Activated naive CD8-positive, alpha-beta T cell treated with anti-CD3 and anti-CD28 coated beads, Interleukin-2, amount 10 ng/mL, durations not matched to agents 7 days and 5 days (primary cell): ENCODE results near the gene RALGPS2. TPM values are rescaled to one million over a fixed set of nuclear protein-coding genes. Genes with fewer than 3 reads are reported as not detected.
"Not testable (repeated sequence)": the region's sequence is repeated elsewhere in the genome, so short reads cannot be mapped to it uniquely, and the experiment has no call there.

Source experiments
- ATAC-seq: fragments of 150-1000 bp; cut with Tn5 transposase; one replicate; pipeline ENCODE4 v1.10.0; 2021; ENCODE audit warnings: low read depth, moderate library complexity
- POLR2A ChIA-PET: fragments of 350-600 bp; sonication (Branson Sonifier 250); formaldehyde crosslinking; loops from one replicate; lab custom pipeline; 2021; ENCODE audit warnings: antibody characterized with exemption; lab: Charles Lee
- DNase-seq: peaks from one replicate; pipeline ENCODE4 v3.0.0; 2021
- H3K27ac Mint-ChIP-seq: one replicate; pipeline ENCODE4 v1.8.0; 2022; ENCODE audit warnings: mild to moderate bottlenecking, mixed read lengths
- H3K27me3 Mint-ChIP-seq: one replicate; pipeline ENCODE4 v1.8.0; 2022; ENCODE audit warnings: mild to moderate bottlenecking, moderate library complexity, mixed read lengths
- H3K36me3 Mint-ChIP-seq: one replicate; pipeline ENCODE4 v1.8.0; 2021; ENCODE audit warnings: mild to moderate bottlenecking, mixed read lengths
- H3K4me1 Mint-ChIP-seq: one replicate; pipeline ENCODE4 v1.8.0; 2021; ENCODE audit warnings: mixed read lengths
- H3K4me3 Mint-ChIP-seq: one replicate; pipeline ENCODE4 v1.8.0; 2022; ENCODE audit warnings: mild to moderate bottlenecking, moderate library complexity, mixed read lengths
- H3K9me3 Mint-ChIP-seq: one replicate; pipeline ENCODE4 v1.8.0; 2021; ENCODE audit warnings: mixed read lengths
- total RNA-seq, 2 experiments: library from RNA; stranded (reverse); gene quantifications; one replicate each; pipeline ENCODE4 v1.2.3, GENCODE V29; 2021

The RALGPS2 gene
- total RNA-seq, 2 experiments from 2014 or later, result 6.2 to 8.2 TPM

DNA sequence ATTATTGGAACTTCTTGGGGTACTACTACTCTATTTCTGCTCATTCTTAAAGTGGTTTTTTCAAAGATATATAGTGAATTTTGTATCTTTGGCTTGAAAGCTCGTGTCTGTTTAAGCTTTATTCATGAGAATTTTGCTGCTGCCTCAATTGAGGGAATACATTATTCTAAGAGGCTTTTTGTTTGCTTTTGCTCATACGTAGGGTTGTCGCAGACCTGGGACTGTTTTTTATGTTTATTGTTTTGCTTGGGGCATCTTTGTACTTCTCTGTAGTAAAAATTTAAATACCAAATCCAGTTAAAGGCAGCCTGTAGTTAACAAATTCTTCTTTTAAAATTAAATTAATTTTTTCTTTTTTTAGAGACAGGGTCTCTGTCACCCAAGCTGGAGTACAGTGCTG is 83.5 kb downstream of the RALGPS2 start:
- POLR2A ChIA-PET, result no interaction called here
- Mint-ChIP-seq H3K4me3 (no peak overlapping the region), H3K36me3 (peaks cover 3% of the 10 kb centered on the region), H3K4me1 (no peaks in the 10 kb centered on the region), H3K27me3 (no peaks in the 10 kb centered on the region), H3K27ac (no peak overlapping the region), H3K9me3 (no peaks in the 10 kb centered on the region)
- no peak for ATAC-seq
- DNase-seq, result no peak

- no peak for ATAC-seq
- H3K27me3 Mint-ChIP-seq, result no peaks in the 10 kb centered on the region
- H3K4me3 Mint-ChIP-seq, result no peak overlapping the region
- no peak for DNase-seq
- no peak overlapping the region for H3K27ac Mint-ChIP-seq
- POLR2A ChIA-PET, result no interaction called here
- H3K36me3 Mint-ChIP-seq, result peaks cover 3% of the 10 kb centered on the region
- H3K9me3 Mint-ChIP-seq, result no peaks in the 10 kb centered on the region
- H3K4me1 Mint-ChIP-seq, result no peaks in the 10 kb centered on the region
These were observed 85.5 kb downstream of the RALGPS2 start for GRCh38 chr1:178810585-178810984.

DNA sequence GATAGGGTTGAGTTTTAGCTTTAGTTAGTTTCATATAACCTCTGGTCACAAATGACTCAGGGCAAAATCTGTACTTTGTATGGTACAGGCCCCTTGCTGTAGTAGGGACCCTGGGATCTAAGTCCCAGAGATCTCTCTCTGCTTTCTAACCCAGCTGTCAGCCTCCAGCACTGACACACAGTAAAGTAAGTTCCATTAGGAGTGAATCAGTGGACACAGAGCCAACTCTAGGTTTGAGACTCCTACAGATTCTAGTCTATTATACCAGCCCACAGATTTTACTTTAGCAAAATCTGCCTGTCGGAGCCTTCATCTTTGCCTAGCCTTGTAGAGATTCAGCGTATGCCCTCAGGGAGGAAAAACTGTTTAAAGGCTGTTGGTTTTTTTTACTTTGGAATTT is 93.4 kb downstream of the RALGPS2 start:
- DNase-seq (no peak), ATAC-seq (no peak)
- no peaks in the 10 kb centered on the region for H3K9me3 Mint-ChIP-seq
- H3K4me1 Mint-ChIP-seq, result peaks cover 2% of the 10 kb centered on the region
- H3K4me3 Mint-ChIP-seq, result no peak overlapping the region
- POLR2A ChIA-PET, result no interaction called here
- H3K27me3 Mint-ChIP-seq, result no peaks in the 10 kb centered on the region
- H3K27ac Mint-ChIP-seq, result no peak overlapping the region
- no peaks in the 10 kb centered on the region for H3K36me3 Mint-ChIP-seq

- no peaks in the 10 kb centered on the region for H3K27me3 Mint-ChIP-seq
- DNase-seq (no peak), ATAC-seq (no peak)
- POLR2A ChIA-PET, result no interaction called here
- H3K4me3 Mint-ChIP-seq, result no peak overlapping the region
- peaks cover 2% of the 10 kb centered on the region for H3K4me1 Mint-ChIP-seq
- H3K27ac Mint-ChIP-seq, result no peak overlapping the region
- H3K36me3 Mint-ChIP-seq, result peaks cover 2% of the 10 kb centered on the region
- H3K9me3 Mint-ChIP-seq, result no peaks in the 10 kb centered on the region
These were observed 94.1 kb downstream of the RALGPS2 start for GRCh38 chr1:178819123-178819522.

DNA sequence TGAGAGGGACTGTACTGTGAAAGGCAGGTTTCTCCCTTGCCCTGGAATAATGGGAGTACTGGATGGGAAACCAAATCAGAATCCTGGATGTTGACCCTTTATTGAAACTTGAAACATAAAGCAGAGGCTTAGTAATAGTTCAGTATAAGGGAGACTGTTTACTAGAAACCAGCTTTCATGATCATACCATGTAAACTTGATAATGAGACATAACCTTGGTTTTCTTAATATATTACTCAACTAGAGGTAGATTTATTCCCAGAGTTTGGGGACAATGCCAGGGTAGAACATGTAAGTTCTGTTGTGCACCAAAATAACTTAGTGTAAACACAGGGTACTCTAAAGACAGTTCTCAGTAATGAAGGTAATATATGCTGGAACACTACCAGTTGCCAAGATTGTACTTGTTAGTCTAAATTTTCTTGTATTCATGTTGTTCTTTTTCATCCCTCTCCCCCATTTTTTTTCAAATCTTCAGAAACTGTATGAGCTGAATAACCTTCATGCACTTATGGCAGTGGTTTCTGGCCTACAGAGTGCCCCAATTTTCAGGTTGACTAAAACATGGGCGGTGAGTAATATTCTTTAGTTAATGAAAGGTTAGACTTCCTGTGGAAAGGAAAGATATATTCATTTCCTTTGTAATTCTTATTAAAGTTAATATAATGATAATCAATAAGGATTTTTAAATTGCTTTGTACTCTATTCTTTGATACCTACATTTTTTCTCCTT is 96.3 kb downstream of the RALGPS2 start:
- no peak overlapping the region for H3K4me3 Mint-ChIP-seq
- H3K27ac Mint-ChIP-seq, result no peak overlapping the region
- ATAC-seq (no peak), DNase-seq (no peak)
- peaks cover 3% of the 10 kb centered on the region for H3K36me3 Mint-ChIP-seq
- H3K4me1 Mint-ChIP-seq, result peaks cover 2% of the 10 kb centered on the region
- H3K9me3 Mint-ChIP-seq, result no peaks in the 10 kb centered on the region
- POLR2A ChIA-PET, result no interaction called here
- H3K27me3 Mint-ChIP-seq, result no peaks in the 10 kb centered on the region

DNA sequence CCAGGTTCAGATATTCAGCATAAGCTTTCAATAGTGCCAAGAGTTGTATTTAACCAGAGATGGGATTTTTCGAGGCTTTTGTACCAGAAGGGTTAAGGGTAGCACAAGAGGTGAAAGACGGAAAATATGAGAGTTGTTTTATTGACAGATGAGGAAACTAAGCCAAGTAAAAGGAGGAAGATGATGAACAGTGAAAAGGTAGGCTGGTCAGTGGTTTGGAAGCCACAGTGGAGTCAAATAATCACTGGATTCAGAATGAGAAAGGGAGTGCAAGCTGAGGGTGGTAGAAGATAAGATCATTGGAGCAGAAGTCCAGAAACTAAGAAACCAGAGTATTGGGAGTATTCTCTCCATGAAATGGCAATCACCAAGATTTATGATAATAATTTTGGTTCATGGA is 100.1 kb downstream of the RALGPS2 start:
- Mint-ChIP-seq H3K27ac (no peak overlapping the region), H3K36me3 (peaks cover 3% of the 10 kb centered on the region), H3K4me3 (no peak overlapping the region), H3K4me1 (peaks cover 2% of the 10 kb centered on the region), H3K9me3 (peaks cover 2% of the 10 kb centered on the region), H3K27me3 (no peaks in the 10 kb centered on the region)
- ATAC-seq (no peak), DNase-seq (no peak)
- POLR2A ChIA-PET, result interaction anchor here (0.6 kb wide), 1 partner anchor 127 kb away, joined by 6 read pairs; no protein-coding TSS in a partner anchor

DNA sequence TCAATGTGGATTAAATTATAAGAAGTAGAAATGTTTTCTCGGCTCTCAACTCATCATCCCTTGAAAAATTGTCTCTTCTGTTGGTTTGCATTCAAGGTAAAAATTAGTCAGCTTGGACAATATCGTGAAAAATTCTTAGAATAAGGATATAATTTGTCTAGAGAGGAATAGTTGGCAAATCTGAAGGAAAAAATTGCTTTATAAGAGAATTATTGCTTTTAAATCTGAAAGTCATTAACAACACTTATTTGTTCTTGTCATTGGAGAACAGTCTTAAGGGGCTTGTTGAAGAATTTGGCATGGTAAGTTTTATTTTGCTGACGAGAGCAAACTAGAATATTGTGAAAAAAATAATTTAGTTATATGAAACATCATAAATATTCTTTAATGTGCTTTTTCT is 119.4 kb downstream of the RALGPS2 start:
- H3K27me3 Mint-ChIP-seq, result no peaks in the 10 kb centered on the region
- H3K4me1 Mint-ChIP-seq, result no peaks in the 10 kb centered on the region
- H3K36me3 Mint-ChIP-seq, result no peaks in the 10 kb centered on the region
- no peak overlapping the region for H3K27ac Mint-ChIP-seq
- no peak overlapping the region for H3K4me3 Mint-ChIP-seq
- DNase-seq (no peak), ATAC-seq (no peak)
- POLR2A ChIA-PET, result no interaction called here
- H3K9me3 Mint-ChIP-seq, result no peaks in the 10 kb centered on the region

- H3K4me1 Mint-ChIP-seq, result no peaks in the 10 kb centered on the region
These were observed 121.3 kb downstream of the RALGPS2 start for GRCh38 chr1:178846306-178846705.

DNA sequence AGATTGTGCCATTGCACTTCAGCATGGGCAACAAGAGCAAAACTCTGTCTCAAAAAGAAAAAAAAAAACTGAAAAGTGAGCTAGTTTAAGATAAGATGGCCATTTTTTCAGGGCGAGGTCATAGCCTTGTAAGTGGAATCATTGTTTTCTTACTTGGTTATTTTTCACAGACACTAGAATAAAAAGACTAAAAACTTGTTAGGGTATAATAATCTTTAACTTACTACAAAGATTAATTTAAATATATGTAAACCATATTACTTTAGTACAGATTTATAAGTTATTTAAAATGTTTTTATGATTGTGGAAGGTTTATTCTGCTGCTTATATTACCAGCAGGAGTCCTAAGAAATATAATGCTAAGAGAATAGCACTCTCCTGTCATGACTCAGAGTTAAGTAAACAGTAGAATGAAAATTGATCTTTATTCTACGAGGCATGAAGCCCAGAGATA is 122.4 kb downstream of the RALGPS2 start:
- Mint-ChIP-seq H3K27me3 (no peaks in the 10 kb centered on the region), H3K4me1 (no peaks in the 10 kb centered on the region), H3K9me3 (no peaks in the 10 kb centered on the region), H3K4me3 (no peak overlapping the region), H3K27ac (no peak overlapping the region), H3K36me3 (no peaks in the 10 kb centered on the region)
- POLR2A ChIA-PET, result no interaction called here
- no peak for ATAC-seq
- no peak for DNase-seq

More at GRCh38 chr1:178846306-178846705, 121.3 kb downstream of the RALGPS2 start:
- no peak for ATAC-seq
- H3K4me3 Mint-ChIP-seq, result no peak overlapping the region
- POLR2A ChIA-PET, result no interaction called here
- no peaks in the 10 kb centered on the region for H3K36me3 Mint-ChIP-seq
- no peaks in the 10 kb centered on the region for H3K27me3 Mint-ChIP-seq
- no peaks in the 10 kb centered on the region for H3K9me3 Mint-ChIP-seq
- DNase-seq, result no peak
- H3K27ac Mint-ChIP-seq, result no peak overlapping the region

DNA sequence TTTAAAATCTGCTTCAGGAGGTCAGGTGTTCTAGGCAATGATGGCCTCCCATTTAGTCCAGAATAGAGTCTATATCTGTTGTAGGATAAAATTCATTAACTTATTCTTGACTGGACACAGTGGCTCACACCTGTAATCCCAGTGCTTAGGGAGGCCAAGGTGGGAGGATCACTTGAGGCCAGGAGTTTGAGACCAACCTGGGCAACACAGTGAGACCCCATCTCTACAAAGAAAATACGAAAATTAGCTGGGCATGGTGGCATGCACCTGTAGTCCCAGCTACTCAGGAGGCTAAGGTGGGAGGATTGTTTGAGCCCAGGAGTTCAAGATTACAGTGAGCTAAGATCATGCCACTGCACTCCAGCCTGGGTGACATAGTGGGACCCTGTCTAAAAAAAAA is 122.9 kb downstream of the RALGPS2 start:
- ATAC-seq, POLR2A ChIA-PET, H3K4me1 Mint-ChIP-seq, H3K4me3 Mint-ChIP-seq, DNase-seq, H3K27me3 Mint-ChIP-seq, H3K9me3 Mint-ChIP-seq, H3K36me3 Mint-ChIP-seq, H3K27ac Mint-ChIP-seq: not testable (repeated sequence)

- H3K4me3 Mint-ChIP-seq, result no peak overlapping the region
- POLR2A ChIA-PET, result no interaction called here
- no peak for ATAC-seq
- H3K9me3 Mint-ChIP-seq, result no peaks in the 10 kb centered on the region
- no peak overlapping the region for H3K27ac Mint-ChIP-seq
- H3K27me3 Mint-ChIP-seq, result no peaks in the 10 kb centered on the region
- no peaks in the 10 kb centered on the region for H3K4me1 Mint-ChIP-seq
- H3K36me3 Mint-ChIP-seq, result no peaks in the 10 kb centered on the region
- no peak for DNase-seq
These were observed 124.9 kb downstream of the RALGPS2 start for GRCh38 chr1:178849918-178850317.

GRCh38 chr1:178857126-178857525 is 132.1 kb downstream of the RALGPS2 start:
- Mint-ChIP-seq H3K9me3 (no peaks in the 10 kb centered on the region), H3K4me1 (no peaks in the 10 kb centered on the region), H3K27ac (no peak overlapping the region), H3K4me3 (no peak overlapping the region), H3K27me3 (no peaks in the 10 kb centered on the region), H3K36me3 (peaks cover 1% of the 10 kb centered on the region)
- POLR2A ChIA-PET, result no interaction called here
- ATAC-seq (no peak), DNase-seq (no peak)

- no peaks in the 10 kb centered on the region for H3K9me3 Mint-ChIP-seq
- DNase-seq (no peak), ATAC-seq (no peak)
- peaks cover 1% of the 10 kb centered on the region for H3K36me3 Mint-ChIP-seq
- H3K27ac Mint-ChIP-seq, result no peak overlapping the region
- H3K4me3 Mint-ChIP-seq, result no peak overlapping the region
- no peaks in the 10 kb centered on the region for H3K27me3 Mint-ChIP-seq
- no peaks in the 10 kb centered on the region for H3K4me1 Mint-ChIP-seq
- POLR2A ChIA-PET, result no interaction called here
These were observed 137.4 kb downstream of the RALGPS2 start for GRCh38 chr1:178862416-178862815.

GRCh38 chr1:178862864-178863263 is 137.8 kb downstream of the RALGPS2 start:
- no peak overlapping the region for H3K27ac Mint-ChIP-seq
- no peaks in the 10 kb centered on the region for H3K4me1 Mint-ChIP-seq
- H3K9me3 Mint-ChIP-seq, result no peaks in the 10 kb centered on the region
- ATAC-seq, result no peak
- POLR2A ChIA-PET, result no interaction called here
- peaks cover 1% of the 10 kb centered on the region for H3K36me3 Mint-ChIP-seq
- no peak for DNase-seq
- H3K27me3 Mint-ChIP-seq, result no peaks in the 10 kb centered on the region
- H3K4me3 Mint-ChIP-seq, result no peak overlapping the region
